GM18861 (cell line): ENCODE data around the gene CHRNA7.

ENCODE experiments used
- ATAC-seq: cut with Tn5 transposase; IDR thresholded peaks from one replicate; pipeline ENCODE4 v1.9.1; 2021; ENCODE audit not compliant: unreplicated experiment

Gene CHRNA7

GRCh38 chr15:32067115-32067514, 36.8 kb downstream of the CHRNA7 start:
- no peak for ATAC-seq

- no peak for ATAC-seq
Measured at GRCh38 chr15:32089851-32090359, 59.6 kb downstream of the CHRNA7 start.

- no peak for ATAC-seq
Measured at GRCh38 chr15:32091505-32092380, 61.4 kb downstream of the CHRNA7 start.

- ATAC-seq, result no peak
Measured at GRCh38 chr15:32096213-32096612, 65.9 kb downstream of the CHRNA7 start.

- no peak for ATAC-seq
Measured at GRCh38 chr15:32096916-32097617, 66.8 kb downstream of the CHRNA7 start.

- no peak for ATAC-seq
Measured at GRCh38 chr15:32098033-32098432, 67.7 kb downstream of the CHRNA7 start.

GRCh38 chr15:32099097-32099785, 68.9 kb downstream of the CHRNA7 start:
- no peak for ATAC-seq

- ATAC-seq, result no peak
Measured at GRCh38 chr15:32099956-32100684, 69.8 kb downstream of the CHRNA7 start.

- no peak for ATAC-seq
Measured at GRCh38 chr15:32104061-32104995, 74.0 kb downstream of the CHRNA7 start.

GRCh38 chr15:32105258-32106241, 75.2 kb downstream of the CHRNA7 start:
- no peak for ATAC-seq

GRCh38 chr15:32106401-32107381, 76.4 kb downstream of the CHRNA7 start:
- ATAC-seq, result no peak

- ATAC-seq, result no peak
Measured at GRCh38 chr15:32107477-32108080, 77.3 kb downstream of the CHRNA7 start.

GRCh38 chr15:32108661-32109060, 78.3 kb downstream of the CHRNA7 start:
- ATAC-seq, result no peak

- ATAC-seq, result no peak
Measured at GRCh38 chr15:32112101-32112500, 81.8 kb downstream of the CHRNA7 start.

- ATAC-seq, result no peak
Measured at GRCh38 chr15:32113224-32113623, 82.9 kb downstream of the CHRNA7 start.

- ATAC-seq, result no peak
Measured at GRCh38 chr15:32117122-32117521, 86.8 kb downstream of the CHRNA7 start.

GRCh38 chr15:32119286-32119685, 89.0 kb downstream of the CHRNA7 start:
- no peak for ATAC-seq
